GM18909 (cell line): ENCODE measurements around the gene RHCG.

Experiments
- ATAC-seq: cut with Tn5 transposase; IDR thresholded peaks from one replicate; pipeline ENCODE4 v1.9.1; 2021; ENCODE audit warnings: mild to moderate bottlenecking; ENCODE audit not compliant: unreplicated experiment, poor library complexity

The RHCG gene

GRCh38 chr15:89448825-89449224 lies 47.6 kb downstream of the RHCG start:
- ATAC-seq, result no peak

- no peak for ATAC-seq
These were observed 48.7 kb downstream of the RHCG start for GRCh38 chr15:89447676-89448075.

- no peak for ATAC-seq
These were observed 50.0 kb downstream of the RHCG start for GRCh38 chr15:89446255-89446891.

GRCh38 chr15:89445518-89445917 lies 50.9 kb downstream of the RHCG start:
- no peak for ATAC-seq

- ATAC-seq, result no peak
These were observed 51.9 kb downstream of the RHCG start for GRCh38 chr15:89444241-89445225.

- no peak for ATAC-seq
These were observed 52.8 kb downstream of the RHCG start for GRCh38 chr15:89443581-89443980.

- ATAC-seq, result no peak
These were observed 53.6 kb downstream of the RHCG start for GRCh38 chr15:89442671-89443307.

GRCh38 chr15:89442155-89442554 lies 54.2 kb downstream of the RHCG start:
- no peak for ATAC-seq

- ATAC-seq, result peak; percentile 98
These were observed 55.0 kb downstream of the RHCG start for GRCh38 chr15:89441295-89441812.

- no peak for ATAC-seq
These were observed 56.6 kb downstream of the RHCG start for GRCh38 chr15:89439764-89440163.

- ATAC-seq, result no peak
These were observed 59.6 kb downstream of the RHCG start for GRCh38 chr15:89436560-89437311.

GRCh38 chr15:89435362-89435761 lies 61.0 kb downstream of the RHCG start:
- ATAC-seq, result no peak

GRCh38 chr15:89433686-89434085 lies 62.7 kb downstream of the RHCG start:
- no peak for ATAC-seq

GRCh38 chr15:89430530-89431341 lies 65.6 kb downstream of the RHCG start:
- peak; percentile 89 for ATAC-seq

- ATAC-seq, result no peak
These were observed 66.4 kb downstream of the RHCG start for GRCh38 chr15:89429986-89430385.

GRCh38 chr15:89429023-89429422 lies 67.4 kb downstream of the RHCG start:
- ATAC-seq, result no peak

GRCh38 chr15:89428246-89428645 lies 68.1 kb downstream of the RHCG start:
- no peak for ATAC-seq

GRCh38 chr15:89426500-89426899 lies 69.9 kb downstream of the RHCG start:
- ATAC-seq, result no peak

- ATAC-seq, result no peak
These were observed 72.4 kb downstream of the RHCG start for GRCh38 chr15:89423981-89424380.
